Inflammatory macrophage treated with lipopolysaccharide for 1 hour (primary cell): Measurements from ENCODE around the gene MLLT1.
A peak's percentile ranks its signal among the peaks of the same experiment; 100 is the strongest.

Source experiments
- DNase-seq, 2 donors: peaks; one replicate each; pipeline ENCODE4 v3.0.0-alpha.2; 2020 to 2022

MLLT1 gene

DNA sequence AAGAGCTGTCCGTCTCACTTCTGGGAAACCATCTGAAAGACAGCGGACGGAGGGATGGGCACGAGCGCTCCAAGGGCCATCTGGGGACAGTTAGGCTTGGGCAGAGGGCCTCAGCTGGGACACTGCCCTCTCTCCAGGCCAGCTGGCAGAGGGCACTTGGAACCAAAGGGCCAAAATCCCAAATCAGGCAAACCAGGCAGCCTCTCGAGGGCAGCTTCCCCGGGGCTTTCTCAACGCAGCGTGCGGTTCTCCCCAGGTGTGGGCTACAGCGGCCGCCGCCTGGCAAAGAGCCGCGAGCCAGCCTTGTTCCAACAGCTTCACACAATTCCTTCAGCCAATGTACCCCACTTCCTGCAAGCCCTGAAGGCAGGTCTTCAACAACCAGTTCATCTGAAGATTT is 5.0 kb downstream of the MLLT1 start:
- DNase-seq, result no peak

DNA sequence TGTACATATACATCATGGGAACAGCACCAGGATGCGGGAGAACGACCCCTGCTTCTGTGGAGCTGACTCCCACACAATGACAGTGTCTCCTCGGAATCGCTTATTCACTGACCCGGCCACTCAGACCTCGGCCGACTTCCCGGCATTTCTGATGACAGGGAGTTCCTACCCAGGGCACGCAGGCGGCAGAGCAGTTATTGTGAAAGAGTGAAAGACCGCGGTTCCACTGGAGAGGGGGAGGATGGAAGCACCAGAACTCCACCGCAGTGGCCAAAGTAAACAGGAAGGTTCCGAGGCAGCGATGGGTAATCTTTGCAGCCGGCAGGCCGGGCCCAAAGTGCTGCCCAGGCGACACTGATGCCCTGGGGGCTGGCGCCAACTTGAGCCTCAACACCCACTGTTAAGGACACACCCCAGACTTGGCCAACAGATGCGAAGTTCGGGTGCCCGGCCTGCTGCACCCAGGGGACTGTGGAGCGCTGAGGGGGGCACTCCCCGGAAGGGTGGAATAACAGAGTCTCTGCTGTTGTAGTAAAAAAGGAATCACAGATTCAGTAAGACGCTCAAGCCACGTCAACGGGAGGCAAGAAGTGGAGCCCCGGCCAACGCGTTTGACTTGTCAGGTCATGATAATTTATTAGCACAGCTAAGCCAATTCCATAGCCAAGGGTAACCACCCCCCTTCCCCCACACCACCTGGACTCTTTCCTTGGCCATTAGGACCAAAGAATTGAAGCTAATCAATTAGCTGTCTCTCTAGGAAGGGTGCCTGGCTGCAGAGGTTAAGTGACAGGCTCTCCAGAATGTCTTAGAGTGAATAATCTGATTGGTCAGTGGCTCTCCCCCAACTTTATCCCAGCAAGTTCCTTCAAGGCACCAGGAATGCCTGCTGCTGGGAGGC is 5.8 kb downstream of the MLLT1 start:
- peak; percentile 83 to 85 for DNase-seq

DNA sequence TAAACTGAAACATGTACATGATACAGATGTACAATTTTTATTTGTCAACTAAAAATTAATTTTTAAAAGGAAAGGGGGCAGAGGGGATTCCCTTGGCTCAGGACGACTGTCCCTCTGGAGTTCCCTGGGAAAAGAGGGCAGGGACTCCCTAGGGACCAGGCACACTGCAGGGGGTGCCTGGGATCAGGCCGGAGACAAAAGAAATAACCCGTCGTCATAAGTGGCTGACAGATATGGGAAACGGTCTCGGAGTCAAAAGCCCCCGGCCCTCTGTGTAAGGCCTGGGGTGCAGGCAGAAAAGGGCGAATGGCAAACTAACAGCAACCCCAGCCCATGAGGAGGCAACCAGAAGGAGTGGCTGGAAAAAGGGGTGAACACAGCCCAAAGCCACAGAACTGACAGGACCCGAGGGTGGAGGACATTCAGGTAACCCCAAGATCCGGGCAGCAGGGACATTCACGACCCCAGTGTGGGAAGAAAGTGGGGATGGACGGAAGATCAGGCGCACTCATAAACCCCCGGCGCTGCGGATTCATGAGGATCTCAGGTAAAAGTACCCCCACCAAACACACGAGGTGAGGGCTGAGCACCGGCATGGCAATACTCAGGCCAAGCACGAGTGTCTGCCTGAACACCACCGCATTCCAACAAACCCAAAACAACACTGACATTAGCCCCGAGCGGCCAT is 6.7 kb downstream of the MLLT1 start:
- no peak for DNase-seq

DNA sequence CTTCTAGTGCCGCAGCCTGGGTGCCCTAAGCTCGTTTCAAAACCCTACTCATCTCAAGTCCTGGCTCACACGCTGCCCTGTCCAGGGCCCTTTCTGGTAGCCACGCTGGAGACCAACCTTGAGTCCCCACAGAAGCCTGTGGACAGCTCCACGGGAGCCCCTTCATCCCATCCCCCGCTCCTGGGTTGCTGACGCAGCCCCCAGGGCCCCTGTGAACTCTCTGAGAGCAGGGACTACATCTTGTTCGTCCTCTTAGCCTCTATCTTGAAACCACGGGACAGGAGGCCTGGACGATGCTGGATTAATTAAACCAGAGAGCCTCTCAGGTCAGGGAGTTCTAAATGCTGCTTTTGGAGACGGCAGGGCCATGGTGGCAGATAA is 7.4 kb downstream of the MLLT1 start:
- DNase-seq, result no peak

DNA sequence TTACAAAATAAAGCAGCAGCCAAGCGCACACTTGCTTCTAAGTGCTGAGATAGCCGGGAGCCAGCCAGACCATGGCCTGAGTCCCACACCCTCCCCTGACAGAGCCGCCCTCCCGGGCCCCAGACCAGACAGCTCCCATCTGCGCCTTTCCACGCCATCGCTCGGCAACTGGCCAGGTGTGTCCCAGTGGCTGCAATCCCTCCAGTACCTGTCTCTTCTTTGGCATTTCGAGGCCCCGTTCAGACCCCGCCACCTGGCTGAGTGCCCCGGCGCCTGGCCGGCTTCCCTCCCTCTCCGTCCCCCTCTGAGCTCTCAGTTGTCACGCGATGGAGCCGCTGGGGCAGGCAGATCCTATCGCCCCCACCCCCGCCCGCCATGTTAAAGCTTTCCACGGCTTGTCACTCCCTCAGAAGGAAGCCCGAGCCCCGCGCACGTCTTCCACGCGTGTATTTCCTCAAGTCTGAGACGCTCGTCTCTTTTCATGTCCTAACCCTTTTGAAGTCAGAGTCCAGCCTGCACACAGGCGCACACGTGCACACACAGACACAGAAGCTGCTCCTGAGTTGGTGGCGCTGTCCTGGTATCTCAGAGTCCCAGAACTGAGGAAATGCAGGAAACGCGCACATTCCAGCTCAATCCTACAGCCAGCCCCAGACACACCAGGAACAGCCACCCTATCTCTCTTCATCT is 7.9 kb downstream of the MLLT1 start:
- DNase-seq, result no peak

DNA sequence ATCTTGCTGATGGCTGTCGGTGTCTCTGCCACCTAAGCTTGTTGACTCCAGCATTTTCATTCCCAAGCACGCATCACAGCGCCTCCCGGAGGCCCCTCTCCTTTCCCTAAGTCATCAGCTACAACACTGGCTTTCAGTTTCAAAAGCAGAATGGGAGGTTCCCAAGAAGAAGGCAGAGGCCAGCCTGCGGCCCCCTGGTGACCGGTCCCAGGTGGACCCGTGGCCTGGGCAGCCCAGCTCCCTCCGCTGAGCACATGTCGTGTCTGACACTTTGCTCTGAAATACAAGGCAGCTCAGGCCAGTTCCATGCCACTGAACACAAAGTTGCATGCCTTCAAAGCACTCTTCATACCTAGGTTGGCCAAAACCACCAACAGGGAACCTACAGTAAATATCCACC is 8.5 kb downstream of the MLLT1 start:
- no peak for DNase-seq

DNA sequence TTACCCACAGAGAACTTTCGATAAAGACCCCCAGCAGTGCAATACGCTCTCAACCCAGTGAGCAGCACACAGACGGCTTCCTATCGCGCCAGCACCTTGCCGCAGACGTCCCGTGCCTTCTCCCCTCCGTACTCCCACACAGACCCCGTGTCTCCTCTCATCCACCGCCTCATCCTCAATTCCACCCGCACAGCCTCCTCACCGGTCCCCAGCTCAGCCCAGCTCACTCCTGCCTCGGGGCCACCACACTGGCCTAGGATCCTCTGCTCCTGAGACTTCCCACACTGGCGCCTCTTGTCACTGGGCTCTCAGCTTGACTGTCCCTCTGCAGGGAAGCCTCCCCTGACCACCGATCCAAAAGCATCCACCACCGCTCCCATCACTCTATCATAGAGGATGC is 9.0 kb downstream of the MLLT1 start:
- DNase-seq, result no peak

DNA sequence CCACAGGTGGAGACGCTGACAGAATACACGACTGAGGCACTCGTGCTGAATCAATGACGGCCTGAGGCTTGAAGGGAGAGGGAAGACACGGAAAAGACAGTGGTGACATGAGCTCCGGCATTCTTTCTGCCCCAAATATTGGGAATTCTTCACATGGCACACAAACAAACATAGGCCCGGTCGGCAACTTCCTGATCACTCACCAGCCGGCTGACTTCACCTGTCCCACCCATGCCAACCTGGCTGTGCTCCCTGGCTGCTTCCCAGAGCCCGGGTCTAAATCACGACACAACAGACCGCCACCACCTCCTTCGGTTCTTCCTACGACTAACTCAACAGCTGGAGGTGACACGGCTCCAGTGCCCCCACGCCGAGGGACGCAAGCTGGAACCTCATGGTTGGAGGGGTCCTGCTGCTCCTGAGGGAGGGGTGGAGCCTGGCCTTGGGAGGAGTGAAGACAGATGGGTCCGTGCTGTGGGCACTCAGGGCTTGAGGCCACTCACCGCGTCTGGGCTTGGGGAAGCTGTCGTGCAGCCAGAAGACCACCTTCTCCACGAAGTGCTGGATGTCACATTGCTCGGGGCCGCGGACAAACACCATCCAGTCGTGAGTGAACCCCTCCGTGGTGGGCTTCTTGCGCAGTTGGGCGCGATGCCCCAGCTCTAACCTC is 9.6 kb downstream of the MLLT1 start:
- no peak for DNase-seq

DNA sequence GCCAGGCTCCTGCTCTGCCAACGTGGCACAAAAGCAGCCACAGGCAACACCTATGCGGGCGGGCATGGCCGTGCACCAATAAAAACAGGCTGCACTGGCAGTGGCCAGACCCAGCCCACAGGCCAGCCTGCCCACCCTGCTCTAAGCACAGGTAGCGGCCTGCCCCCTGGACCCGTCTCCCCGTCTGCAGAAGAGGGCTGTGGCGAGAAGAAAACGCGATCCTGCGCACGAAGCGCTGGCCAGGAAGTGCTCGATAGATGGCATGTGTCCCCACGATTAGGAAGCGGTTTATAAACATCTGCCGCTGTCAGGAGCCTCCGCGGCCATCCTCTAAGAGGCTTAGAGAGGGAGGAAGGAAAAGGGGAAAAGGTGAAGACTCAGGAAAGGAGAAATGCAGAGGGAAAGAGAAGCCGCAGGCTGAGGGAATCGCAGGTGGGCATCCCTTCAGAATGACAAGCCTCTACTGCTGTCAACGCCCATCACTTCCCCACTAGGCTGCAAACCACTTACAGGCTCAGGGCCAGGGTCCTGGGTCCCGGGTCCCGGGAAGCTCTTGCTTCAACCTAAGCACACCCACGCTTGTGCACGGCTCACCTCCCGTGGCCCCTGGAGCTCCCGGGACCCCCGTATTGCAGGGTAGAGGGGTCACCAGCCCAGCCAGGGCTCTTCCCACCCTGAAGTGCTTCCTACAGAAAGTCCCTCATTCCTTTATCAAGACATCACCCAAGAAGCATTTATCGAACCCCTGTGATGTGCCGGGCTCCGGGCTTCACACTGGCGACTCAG is 10.5 kb downstream of the MLLT1 start:
- DNase-seq, result no peak

DNA sequence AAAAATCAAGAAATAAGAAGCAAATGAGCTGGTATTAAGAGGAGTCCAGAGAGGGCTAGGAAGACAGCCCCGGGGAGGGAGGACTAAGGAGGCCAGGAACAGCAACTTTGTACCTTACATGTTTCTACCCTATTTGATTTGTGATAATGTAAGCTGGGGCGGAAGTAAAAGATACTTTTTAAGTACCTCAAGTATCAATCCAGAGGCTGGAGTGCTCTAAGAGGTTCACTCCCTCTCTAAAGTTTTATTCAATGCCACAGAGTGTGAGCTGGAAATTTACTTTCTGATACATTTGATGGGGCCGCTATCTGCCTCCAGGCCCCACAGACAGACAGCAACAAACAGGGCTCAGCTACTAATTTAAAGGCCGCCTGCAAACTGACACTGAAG is 11.4 kb downstream of the MLLT1 start:
- DNase-seq, result no peak

DNA sequence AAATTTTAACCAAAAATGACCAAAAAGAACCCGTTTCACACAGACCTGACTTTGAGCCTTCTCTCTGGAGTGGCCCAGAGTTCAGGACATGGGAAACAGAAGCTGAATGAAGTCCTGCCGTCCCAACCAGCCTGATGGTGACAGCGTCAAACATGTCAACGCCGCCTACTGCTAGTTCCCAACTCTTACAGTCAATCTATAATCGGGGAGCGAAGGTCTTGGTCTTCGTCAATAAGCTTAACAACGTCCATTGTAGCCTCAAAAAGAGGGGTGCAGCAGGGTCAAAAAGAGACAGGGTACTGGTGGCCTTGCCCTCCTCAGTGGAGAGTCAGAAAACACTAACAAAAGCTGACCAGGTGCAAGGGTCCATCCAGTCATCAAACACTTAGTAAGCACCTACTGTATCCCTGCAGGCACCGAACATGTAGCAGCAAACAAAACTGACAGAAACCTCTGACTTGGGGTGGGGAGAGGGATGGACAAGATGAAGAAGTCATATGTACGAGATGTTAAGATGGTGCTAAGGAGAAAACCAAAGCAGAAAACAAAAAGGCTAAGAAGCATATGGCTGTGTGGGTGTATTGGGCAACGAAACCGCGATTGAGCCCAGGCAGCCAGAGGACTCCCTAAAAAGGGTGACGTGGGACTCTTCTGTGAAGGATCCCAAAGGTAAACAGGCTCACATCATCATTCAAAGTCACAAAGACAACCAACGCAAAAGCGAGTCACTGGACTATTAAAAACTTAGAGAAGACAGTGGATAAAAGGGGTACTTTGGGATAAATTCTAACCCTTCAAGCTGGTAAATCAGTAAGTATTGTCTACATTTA is 12.0 kb downstream of the MLLT1 start:
- no peak for DNase-seq

DNA sequence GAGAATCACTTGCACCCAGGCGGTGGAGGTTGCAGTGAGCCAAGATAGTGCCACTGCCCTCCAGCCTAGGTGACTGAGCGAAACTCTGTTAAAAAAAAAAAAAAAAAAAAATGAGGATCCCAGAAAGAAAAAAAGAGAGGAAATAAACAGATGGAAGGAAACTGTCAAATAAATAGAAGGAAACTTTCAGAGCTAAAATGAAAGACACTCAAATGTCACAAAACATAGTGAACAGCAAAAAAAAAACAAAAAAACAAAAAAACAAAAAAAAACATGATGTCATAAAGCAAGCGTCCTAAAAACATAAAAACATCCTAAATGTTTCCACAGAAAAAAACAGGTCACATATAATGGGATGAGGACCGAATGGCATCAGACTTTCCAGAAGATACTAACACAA is 15.0 kb downstream of the MLLT1 start:
- DNase-seq, result no peak

DNA sequence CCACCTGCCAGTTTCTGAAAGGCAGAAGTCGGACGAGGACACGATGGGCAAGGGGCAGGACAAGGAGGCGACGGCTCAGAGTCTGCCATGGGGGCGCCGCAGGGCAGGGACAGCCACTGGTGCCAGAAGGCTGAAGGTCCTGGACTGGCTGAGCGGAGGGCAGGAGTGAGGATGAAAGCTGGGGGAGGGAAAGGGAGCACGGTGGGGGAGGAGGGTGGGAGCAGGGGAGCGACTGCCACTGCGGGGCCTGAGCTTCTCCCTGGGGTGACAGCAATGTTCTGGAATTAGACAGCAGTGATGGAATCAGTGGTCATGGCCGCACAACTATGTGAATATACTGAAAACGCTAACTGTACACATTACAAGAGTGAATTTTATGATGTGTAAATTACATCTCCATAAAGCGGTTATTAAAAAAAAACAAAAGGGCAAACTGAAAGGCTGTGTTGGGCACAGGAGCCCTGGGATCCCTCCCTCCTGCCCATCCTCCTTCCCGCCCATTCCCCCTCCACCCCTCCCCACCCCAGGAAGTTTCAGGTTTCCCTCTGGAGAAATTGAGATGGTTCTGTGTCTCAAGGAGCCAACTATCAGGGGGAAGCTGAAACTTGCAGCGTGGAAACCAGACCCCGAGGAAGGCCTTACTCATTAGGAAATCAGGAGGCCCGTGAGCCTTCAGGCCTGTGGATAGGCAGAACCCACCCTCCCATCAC is 15.9 kb downstream of the MLLT1 start:
- no peak for DNase-seq

DNA sequence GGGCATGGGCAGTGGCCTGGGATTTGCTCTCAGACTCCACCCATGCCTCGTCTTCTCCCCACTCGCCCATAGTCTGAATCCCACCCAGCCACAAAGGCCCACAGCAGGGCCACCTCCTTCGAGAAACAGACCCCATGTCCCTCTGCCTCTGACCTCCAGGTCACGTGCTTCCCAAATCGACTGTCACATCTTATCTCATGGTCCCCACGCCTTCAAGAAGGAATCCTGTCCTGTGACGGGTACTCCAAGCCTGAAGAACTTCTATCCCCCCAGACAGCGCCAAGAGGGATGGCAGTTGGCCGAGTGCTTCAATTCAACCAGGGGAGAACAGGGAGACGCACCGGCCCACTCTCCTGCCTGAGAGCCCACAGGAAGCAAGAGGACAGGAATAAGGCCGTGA is 16.5 kb downstream of the MLLT1 start:
- no peak for DNase-seq

DNA sequence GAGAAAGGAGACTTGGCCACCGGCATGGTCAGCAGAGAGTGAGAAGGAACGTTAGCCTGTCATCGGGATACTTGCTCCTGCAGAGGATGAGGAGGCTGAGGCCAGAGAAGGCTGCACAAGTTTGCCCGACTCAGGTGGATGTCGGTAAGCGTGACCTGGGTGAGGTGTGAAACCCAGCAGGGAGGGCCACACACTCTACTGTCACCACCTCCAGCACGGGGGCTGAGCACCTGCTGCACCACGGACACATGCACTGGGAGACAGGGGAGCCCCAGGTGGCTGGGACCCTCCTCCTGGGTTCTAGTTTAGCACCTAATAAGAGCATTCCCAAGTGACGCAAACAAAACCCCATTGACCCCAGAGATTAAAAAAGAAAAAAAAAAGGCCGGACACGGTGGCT is 17.3 kb downstream of the MLLT1 start:
- no peak for DNase-seq

DNA sequence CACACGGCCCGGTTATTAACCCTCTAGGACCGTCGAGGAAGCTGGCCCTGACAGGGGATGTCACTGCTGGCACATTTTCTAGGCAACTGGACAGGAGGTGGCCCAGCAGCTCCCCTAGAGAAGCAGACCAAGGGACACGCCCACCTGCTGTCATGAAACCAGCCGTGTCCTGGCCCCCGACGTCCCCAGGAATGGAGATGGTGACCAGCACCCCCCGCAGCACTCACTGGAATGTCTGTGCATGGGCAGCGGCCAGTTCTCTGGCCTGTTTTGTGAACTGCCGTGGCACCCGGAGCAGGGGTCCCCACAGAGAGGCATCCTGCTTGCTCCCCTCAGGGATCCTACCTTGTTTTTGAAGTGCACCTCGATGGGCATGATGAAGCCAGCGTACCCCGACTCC is 17.9 kb downstream of the MLLT1 start:
- no peak for DNase-seq

DNA sequence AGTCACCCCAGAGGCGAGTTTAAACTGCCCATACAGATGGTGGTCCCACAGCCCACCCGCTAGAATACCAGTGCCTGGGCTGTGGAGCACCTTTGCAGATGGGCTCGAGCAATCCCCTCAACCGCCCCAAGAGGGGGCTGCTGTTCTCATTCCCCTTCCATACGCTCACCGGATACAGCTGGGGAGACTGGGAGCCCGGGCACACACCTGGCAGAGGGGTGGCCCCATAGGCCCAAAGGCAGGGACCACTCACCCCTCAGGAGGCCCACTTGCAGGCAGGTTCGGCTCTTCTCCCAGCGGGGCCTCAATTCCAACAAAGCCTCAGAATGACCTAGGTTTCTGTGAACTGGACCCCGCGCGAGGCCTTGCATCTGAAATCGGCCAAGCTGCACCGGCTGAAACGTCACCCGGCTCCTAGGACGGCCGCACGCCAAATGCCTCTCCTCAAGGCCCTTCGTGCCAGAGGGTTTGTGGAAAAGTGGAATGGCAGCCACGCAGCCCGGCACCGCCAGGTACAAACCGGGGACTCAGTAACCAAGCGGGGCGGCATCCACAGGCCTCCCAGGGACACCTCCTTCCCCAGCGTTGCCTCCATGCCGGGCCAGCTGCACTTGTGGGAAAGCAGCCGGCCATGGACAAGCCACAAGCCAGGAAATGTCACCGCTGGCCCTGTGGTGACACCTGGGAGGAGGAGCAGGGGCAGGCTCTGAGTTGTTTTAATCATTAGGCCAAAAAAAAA is 18.7 kb downstream of the MLLT1 start:
- DNase-seq, result peak in 1 of 2 donors; percentile 24

DNA sequence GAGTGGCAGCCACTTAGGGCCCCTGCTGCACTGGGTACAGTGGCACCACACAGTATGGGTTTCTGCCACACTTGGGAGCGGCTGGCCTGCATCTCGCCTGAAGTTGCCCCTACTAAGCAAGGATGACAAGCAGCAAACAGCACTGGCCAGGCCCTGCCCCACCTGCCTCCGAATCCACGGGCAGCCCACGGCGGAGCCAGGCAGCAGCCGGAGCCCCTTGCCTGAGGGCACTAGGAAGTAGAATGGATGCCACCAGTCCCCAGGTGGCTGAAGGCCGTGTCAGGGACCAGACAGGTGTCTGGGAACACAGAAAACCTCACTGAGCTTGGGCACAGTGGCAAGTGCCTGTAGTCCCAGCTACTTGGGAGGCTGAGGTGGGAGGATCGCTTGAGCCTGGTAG is 19.4 kb downstream of the MLLT1 start:
- no peak for DNase-seq

DNA sequence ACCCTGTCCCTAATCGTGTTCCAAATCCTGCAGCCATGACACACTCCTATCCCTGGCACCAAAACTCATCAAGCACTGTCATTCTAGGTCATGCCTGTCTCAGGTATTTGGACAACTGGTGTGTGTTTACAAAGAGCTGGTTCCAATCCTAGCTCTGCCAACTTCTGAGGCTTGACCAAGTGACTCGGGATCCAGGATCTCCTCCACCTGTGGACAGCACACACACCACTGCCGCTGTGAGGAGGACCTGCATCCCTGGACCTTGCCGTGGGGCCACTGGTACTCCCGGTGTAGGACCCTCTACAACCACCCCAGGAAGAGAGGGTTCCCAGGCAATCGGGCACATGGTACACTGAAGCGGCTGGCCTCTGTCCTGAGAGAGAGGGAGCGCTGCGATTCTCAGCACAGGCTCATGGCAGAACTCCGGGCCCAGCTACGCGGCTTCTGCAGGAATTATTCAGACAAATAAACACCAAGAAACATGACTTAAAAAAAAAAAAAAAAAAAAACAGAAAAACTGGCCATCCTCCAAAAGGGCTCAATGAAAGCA is 20.4 kb downstream of the MLLT1 start:
- no peak for DNase-seq

DNA sequence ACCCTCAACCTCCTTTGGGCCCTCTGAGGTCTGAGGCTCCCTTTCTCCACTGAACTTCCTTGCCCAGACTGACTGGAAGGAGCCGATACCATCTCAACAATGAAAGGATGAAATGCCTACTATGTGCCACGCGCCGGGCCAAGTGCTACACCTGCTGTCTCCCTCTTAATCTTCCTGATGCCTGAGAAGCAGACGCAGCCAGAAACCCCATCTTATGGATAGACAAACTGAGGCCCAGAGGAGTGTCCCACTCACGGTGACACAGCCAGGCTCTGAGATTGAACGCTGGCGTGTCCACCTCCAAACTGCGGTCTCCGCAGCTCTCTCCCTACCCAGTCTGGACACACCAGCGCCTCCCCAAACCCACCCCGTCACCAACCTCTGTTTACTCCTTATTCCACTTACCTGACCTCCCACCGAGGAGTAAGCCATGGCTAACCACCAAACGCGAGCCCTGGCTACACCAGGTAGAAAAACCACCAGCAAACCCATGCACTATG is 20.9 kb downstream of the MLLT1 start:
- no peak for DNase-seq
